Activated CD8-positive, alpha-beta memory T cell treated with anti-CD3 and anti-CD28 coated beads, Interleukin-2, amount 10 ng/mL, durations not matched to agents 7 days and 5 days (primary cell): Measurements from ENCODE around the gene WDR36. TPM values are rescaled to one million over a fixed set of nuclear protein-coding genes. Genes with fewer than 3 reads are reported as not detected.
A peak's percentile ranks its signal among the peaks of the same experiment; 100 is the strongest.

Experiments
- ATAC-seq: fragments of 150-1000 bp; cut with Tn5 transposase; one replicate; pipeline ENCODE4 v1.10.0; 2021; ENCODE audit warnings: moderate library complexity
- CTCF ChIA-PET: fragments of 350-600 bp; sonication (Branson Sonifier 250); formaldehyde crosslinking; loops from one replicate; lab custom pipeline; 2021; ENCODE audit warnings: antibody characterized with exemption; lab: Charles Lee
- DNase-seq: peaks from one replicate; pipeline ENCODE4 v3.0.0-alpha.2; 2020
- H3K27ac Mint-ChIP-seq: one replicate; pipeline ENCODE4 v1.8.0; 2021; ENCODE audit warnings: mild to moderate bottlenecking, mixed read lengths
- H3K27me3 Mint-ChIP-seq: one replicate; pipeline ENCODE4 v1.8.0; 2021; ENCODE audit warnings: mixed read lengths
- H3K36me3 Mint-ChIP-seq: one replicate; pipeline ENCODE4 v1.8.0; 2021; ENCODE audit warnings: mild to moderate bottlenecking, mixed read lengths
- H3K4me1 Mint-ChIP-seq: one replicate; pipeline ENCODE4 v1.8.0; 2021; ENCODE audit warnings: mixed read lengths
- H3K4me3 Mint-ChIP-seq: one replicate; pipeline ENCODE4 v1.8.0; 2021; ENCODE audit warnings: mild to moderate bottlenecking, moderate library complexity, mixed read lengths
- H3K9me3 Mint-ChIP-seq: one replicate; pipeline ENCODE4 v1.8.0; 2022; ENCODE audit warnings: low read depth, mixed read lengths
- total RNA-seq, 2 experiments: library from RNA; stranded (reverse); gene quantifications; one replicate each; pipeline ENCODE4 v1.2.3, GENCODE V29; 2021

WDR36 gene
- total RNA-seq, 2 experiments from 2014 or later = 28.4 to 46.6 TPM

GRCh38 chr5:111074244-111074643 is 17.9 kb upstream of the WDR36 start:
- H3K36me3 Mint-ChIP-seq = no peaks in the 10 kb centered on the region
- H3K9me3 Mint-ChIP-seq = no peaks in the 10 kb centered on the region
- ATAC-seq = no peak
- no peak overlapping the region for H3K27ac Mint-ChIP-seq
- H3K27me3 Mint-ChIP-seq = peaks cover 62% of the 10 kb centered on the region
- H3K4me1 Mint-ChIP-seq = peaks cover 21% of the 10 kb centered on the region
- H3K4me3 Mint-ChIP-seq = peak overlapping the region; percentile 88
- CTCF ChIA-PET = no interaction called here
- DNase-seq = no peak

DNA sequence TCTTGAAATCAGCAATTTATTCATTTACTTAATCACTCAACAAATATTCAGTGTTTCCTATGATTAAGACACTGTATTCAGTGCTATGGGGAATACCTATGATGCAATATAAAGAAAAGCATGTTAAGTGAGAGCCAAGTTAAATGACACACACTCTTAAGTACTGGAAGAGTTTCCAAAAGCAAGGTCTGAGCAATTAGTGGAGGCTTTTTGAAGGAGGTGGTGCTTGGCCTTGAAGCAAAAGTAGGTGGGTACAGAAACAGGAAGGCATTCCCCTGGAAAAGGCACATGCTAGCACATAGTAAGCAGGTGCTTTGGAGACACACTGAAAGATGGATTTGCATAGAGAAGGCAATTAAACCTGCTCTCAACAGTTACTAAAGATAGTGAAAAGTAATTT is 16.6 kb upstream of the WDR36 start:
- CTCF ChIA-PET = no interaction called here
- Mint-ChIP-seq H3K27me3 (peaks cover 58% of the 10 kb centered on the region), H3K9me3 (no peaks in the 10 kb centered on the region), H3K4me3 (no peak overlapping the region), H3K4me1 (peaks cover 19% of the 10 kb centered on the region), H3K27ac (no peak overlapping the region), H3K36me3 (no peaks in the 10 kb centered on the region)
- ATAC-seq (no peak), DNase-seq (no peak)

- peaks cover 15% of the 10 kb centered on the region for H3K4me1 Mint-ChIP-seq
- H3K9me3 Mint-ChIP-seq = no peaks in the 10 kb centered on the region
- CTCF ChIA-PET = no interaction called here
- H3K27ac Mint-ChIP-seq = no peak overlapping the region
- H3K36me3 Mint-ChIP-seq = no peaks in the 10 kb centered on the region
- ATAC-seq = no peak
- no peak for DNase-seq
- H3K4me3 Mint-ChIP-seq = no peak overlapping the region
- H3K27me3 Mint-ChIP-seq = peaks cover 57% of the 10 kb centered on the region
Observed at GRCh38 chr5:111076091-111076490, 16.1 kb upstream of the WDR36 start.

DNA sequence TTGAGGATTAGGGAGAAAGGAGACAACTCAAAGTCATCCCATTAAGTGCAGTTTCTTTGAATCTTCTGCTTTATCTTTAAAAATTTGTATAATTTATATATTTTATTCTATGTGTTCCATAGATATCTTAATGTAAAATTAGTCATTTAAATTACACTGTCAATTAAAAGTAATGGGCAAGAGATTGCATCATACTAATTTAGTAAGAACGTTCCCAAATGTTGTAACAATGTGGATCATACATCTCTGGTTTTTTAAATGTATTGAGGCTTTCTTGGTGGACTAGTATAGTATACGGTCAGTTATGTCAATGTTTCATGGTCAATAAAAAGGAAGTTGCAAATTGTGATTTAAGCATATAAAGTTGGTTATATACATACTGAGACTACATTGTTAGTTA is 14.5 kb upstream of the WDR36 start:
- DNase-seq (no peak), ATAC-seq (no peak)
- CTCF ChIA-PET = no interaction called here
- peaks cover 54% of the 10 kb centered on the region for H3K27me3 Mint-ChIP-seq
- no peaks in the 10 kb centered on the region for H3K9me3 Mint-ChIP-seq
- H3K36me3 Mint-ChIP-seq = no peaks in the 10 kb centered on the region
- H3K4me1 Mint-ChIP-seq = peaks cover 11% of the 10 kb centered on the region
- H3K4me3 Mint-ChIP-seq = no peak overlapping the region
- H3K27ac Mint-ChIP-seq = no peak overlapping the region

DNA sequence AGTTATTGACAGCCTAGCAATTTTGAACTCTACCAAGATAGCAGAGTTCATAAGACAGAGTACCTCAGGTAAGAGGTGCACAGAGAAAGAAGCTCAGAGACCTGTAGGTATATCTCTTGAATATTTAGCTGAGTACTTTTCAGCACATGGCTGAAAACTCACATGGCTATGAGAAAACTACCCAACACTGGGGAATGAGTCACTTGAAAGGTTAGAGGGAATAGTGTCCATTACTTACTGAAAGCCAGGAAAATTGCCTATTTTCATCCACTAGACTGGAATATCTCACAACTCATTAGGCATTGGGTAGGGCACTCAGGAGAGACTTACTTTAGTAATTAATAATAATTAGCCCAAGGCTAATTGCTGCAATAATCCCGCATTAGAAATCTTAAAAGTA is 12.3 kb upstream of the WDR36 start:
- CTCF ChIA-PET = interaction anchor here (1.2 to 1.4 kb wide), 2 partner anchors 12 to 471 kb away, joined by 3 read pairs; no protein-coding TSS in a partner anchor
- Mint-ChIP-seq H3K4me1 (no peaks in the 10 kb centered on the region), H3K4me3 (no peak overlapping the region)

GRCh38 chr5:111083323-111083722 is 8.8 kb upstream of the WDR36 start:
- Mint-ChIP-seq H3K27me3 (peaks cover 42% of the 10 kb centered on the region), H3K4me1 (no peaks in the 10 kb centered on the region), H3K36me3 (no peaks in the 10 kb centered on the region), H3K9me3 (no peaks in the 10 kb centered on the region), H3K4me3 (no peak overlapping the region), H3K27ac (no peak overlapping the region)
- no peak for ATAC-seq
- DNase-seq = no peak
- CTCF ChIA-PET = no interaction called here

More for the DNA sequence above, 12.3 kb upstream of the WDR36 start:
- ATAC-seq (no peak), DNase-seq (no peak)
- Mint-ChIP-seq H3K27ac (no peak overlapping the region), H3K9me3 (no peaks in the 10 kb centered on the region), H3K27me3 (peaks cover 49% of the 10 kb centered on the region), H3K36me3 (no peaks in the 10 kb centered on the region)

DNA sequence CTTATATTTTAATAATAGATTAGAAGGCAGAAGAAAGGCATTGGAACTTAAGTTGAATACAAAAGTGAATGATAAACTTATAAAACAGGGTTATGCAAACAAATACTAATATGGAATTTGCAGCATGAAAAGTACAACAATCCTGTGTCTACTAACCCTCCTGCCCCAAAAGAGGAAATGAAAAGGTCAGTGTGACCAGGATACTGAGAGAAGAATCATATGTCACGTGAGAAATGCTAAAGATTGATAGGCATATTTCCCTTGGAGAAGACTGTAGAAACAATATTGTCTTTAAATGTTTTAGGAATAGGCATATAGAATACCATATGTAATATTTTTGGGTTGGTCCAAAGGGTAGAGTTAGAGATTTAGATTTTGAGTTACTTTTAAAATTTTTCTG is 3.8 kb downstream of the WDR36 start:
- H3K9me3 Mint-ChIP-seq = no peaks in the 10 kb centered on the region
- CTCF ChIA-PET = no interaction called here
- peaks cover 37% of the 10 kb centered on the region for H3K4me1 Mint-ChIP-seq
- H3K4me3 Mint-ChIP-seq = no peak overlapping the region
- ATAC-seq (no peak), DNase-seq (no peak)
- H3K27me3 Mint-ChIP-seq = no peaks in the 10 kb centered on the region
- no peak overlapping the region for H3K27ac Mint-ChIP-seq
- H3K36me3 Mint-ChIP-seq = peaks cover 22% of the 10 kb centered on the region

DNA sequence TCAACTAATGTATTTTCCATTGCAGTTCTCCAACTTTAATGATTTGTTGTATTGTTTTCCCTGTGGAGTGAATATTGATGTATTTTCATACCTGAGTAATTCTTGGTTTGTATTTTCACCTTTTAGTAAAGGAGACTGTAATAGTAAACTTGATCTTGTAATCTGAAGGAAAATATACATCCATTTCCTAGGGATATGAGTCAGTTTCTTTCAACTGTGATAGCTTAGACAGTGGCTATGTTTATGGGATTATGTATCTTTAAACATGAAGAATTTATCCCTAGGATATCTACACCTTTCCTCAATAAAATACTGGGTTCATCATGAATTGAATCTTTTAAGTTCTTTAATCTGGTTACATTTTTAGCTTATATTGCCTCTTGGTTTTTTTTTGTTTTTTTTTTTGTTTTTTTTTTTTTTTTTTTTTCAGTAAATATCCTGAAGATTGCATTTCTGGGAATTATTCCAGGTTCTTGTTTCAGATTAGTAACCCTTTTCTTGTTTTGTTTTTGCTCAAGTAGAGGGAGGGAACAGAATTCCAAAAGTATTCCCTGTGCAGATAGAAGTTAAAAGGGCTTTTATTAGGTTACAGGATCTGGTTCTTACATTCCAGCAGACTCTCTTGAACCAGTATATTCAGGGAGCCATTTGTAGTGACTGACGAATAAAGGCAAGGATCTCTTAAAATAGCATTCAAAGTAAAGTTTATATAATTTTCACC is 7.1 kb downstream of the WDR36 start:
- no peak overlapping the region for H3K4me3 Mint-ChIP-seq
- ATAC-seq (no peak), DNase-seq (no peak)
- H3K27ac Mint-ChIP-seq = no peak overlapping the region
- H3K9me3 Mint-ChIP-seq = no peaks in the 10 kb centered on the region
- CTCF ChIA-PET = interaction anchor here (0.7 to 1.0 kb wide), 2 partner anchors 42 to 59 kb away, joined by 3 read pairs; no protein-coding TSS in a partner anchor
- peaks cover 21% of the 10 kb centered on the region for H3K4me1 Mint-ChIP-seq
- no peaks in the 10 kb centered on the region for H3K27me3 Mint-ChIP-seq
- peaks cover 34% of the 10 kb centered on the region for H3K36me3 Mint-ChIP-seq

- Mint-ChIP-seq H3K27ac (no peak overlapping the region), H3K9me3 (no peaks in the 10 kb centered on the region), H3K27me3 (no peaks in the 10 kb centered on the region), H3K4me3 (no peak overlapping the region), H3K36me3 (peaks cover 43% of the 10 kb centered on the region), H3K4me1 (no peaks in the 10 kb centered on the region)
- no peak for ATAC-seq
- CTCF ChIA-PET = no interaction called here
- no peak for DNase-seq
Observed at GRCh38 chr5:111106320-111106948, 14.3 kb downstream of the WDR36 start.

GRCh38 chr5:111107371-111107770 is 15.2 kb downstream of the WDR36 start:
- Mint-ChIP-seq H3K27ac (no peak overlapping the region), H3K4me3 (no peak overlapping the region), H3K27me3 (no peaks in the 10 kb centered on the region), H3K36me3 (peaks cover 46% of the 10 kb centered on the region), H3K9me3 (no peaks in the 10 kb centered on the region), H3K4me1 (no peaks in the 10 kb centered on the region)
- no peak for ATAC-seq
- no peak for DNase-seq
- CTCF ChIA-PET = no interaction called here

GRCh38 chr5:111111956-111112355 is 19.8 kb downstream of the WDR36 start:
- CTCF ChIA-PET = no interaction called here
- Mint-ChIP-seq H3K27ac (no peak overlapping the region), H3K4me3 (no peak overlapping the region), H3K36me3 (peaks cover 37% of the 10 kb centered on the region), H3K27me3 (no peaks in the 10 kb centered on the region), H3K4me1 (no peaks in the 10 kb centered on the region), H3K9me3 (no peaks in the 10 kb centered on the region)
- DNase-seq = no peak
- ATAC-seq = no peak

DNA sequence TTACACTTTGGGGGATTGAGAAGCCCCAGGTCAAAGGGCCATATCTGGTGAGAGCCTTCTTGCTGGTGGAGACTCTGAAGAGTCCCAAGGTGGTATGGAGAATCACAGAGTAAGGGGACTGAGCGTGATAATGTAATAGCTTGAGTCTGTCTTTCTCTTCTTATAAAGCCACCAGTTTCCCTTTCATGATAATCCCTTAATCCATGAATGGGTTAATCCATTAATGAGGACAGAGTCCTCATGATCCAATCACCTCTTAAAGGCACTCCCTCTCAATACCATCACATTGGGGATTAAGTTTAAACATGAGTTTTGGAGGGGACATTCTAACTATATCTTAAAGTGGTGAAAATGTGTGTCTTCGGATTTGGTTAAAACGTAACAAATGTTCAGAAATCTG is 21.5 kb downstream of the WDR36 start:
- Mint-ChIP-seq H3K4me3 (no peak overlapping the region), H3K4me1 (peaks cover 6% of the 10 kb centered on the region), H3K36me3 (peaks cover 34% of the 10 kb centered on the region), H3K9me3 (no peaks in the 10 kb centered on the region), H3K27me3 (no peaks in the 10 kb centered on the region), H3K27ac (no peak overlapping the region)
- CTCF ChIA-PET = no interaction called here
- no peak for ATAC-seq
- no peak for DNase-seq

DNA sequence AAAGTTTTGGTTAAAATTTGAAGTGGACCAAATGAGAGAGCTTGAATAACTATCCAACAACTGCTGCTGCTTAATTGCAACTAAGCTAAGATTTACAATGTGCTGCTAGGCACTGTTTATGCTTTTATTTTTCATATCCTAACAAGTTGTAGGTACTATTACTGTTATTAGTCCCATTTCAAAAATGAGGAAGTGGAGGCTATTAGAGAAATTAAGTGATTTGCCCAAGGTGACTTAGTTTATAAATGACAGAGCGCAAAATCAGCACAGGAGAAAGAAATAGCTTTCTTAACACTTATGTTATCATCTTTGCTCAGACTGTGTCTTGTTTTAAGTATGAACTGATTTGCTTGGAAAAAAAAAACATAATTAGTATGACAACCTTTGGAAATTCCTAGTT is 23.1 kb downstream of the WDR36 start:
- DNase-seq (no peak), ATAC-seq (no peak)
- peaks cover 40% of the 10 kb centered on the region for H3K36me3 Mint-ChIP-seq
- no peak overlapping the region for H3K4me3 Mint-ChIP-seq
- H3K27ac Mint-ChIP-seq = no peak overlapping the region
- CTCF ChIA-PET = no interaction called here
- peaks cover 6% of the 10 kb centered on the region for H3K4me1 Mint-ChIP-seq
- H3K9me3 Mint-ChIP-seq = no peaks in the 10 kb centered on the region
- H3K27me3 Mint-ChIP-seq = no peaks in the 10 kb centered on the region

- CTCF ChIA-PET = no interaction called here
Observed at GRCh38 chr5:111116550-111116949, 24.4 kb downstream of the WDR36 start.

More at GRCh38 chr5:111116550-111116949, 24.4 kb downstream of the WDR36 start:
- ATAC-seq (no peak), DNase-seq (no peak)
- H3K9me3 Mint-ChIP-seq = no peaks in the 10 kb centered on the region
- no peaks in the 10 kb centered on the region for H3K27me3 Mint-ChIP-seq
- H3K27ac Mint-ChIP-seq = no peak overlapping the region
- peaks cover 43% of the 10 kb centered on the region for H3K36me3 Mint-ChIP-seq
- H3K4me3 Mint-ChIP-seq = no peak overlapping the region
- H3K4me1 Mint-ChIP-seq = peaks cover 6% of the 10 kb centered on the region
